T-helper 22 cell (primary cell): ENCODE data around the gene SMIM10L1.

Source experiments
- DNase-seq: peaks from one replicate; pipeline ENCODE4 v3.0.0-alpha.2; 2020; ENCODE audit warnings: low read depth

SMIM10L1 gene

GRCh38 chr12:11171145-11171968, at the start of gene SMIM10L1:
SMIM10L1 (plus strand) TSS chr12:11171194; CDS start chr12:11171357, 163 bp downstream.
- DNase-seq = peak; percentile 78

GRCh38 chr12:11130382-11130781, 40.6 kb upstream of the SMIM10L1 start:
- no peak for DNase-seq

GRCh38 chr12:11130999-11131398, 40.0 kb upstream of the SMIM10L1 start:
- no peak for DNase-seq

GRCh38 chr12:11133162-11133561, 37.8 kb upstream of the SMIM10L1 start:
- DNase-seq = no peak

- DNase-seq = no peak
Observed at GRCh38 chr12:11133816-11134215, 37.2 kb upstream of the SMIM10L1 start.

GRCh38 chr12:11134305-11134704, 36.7 kb upstream of the SMIM10L1 start, which contains the start of gene TAS2R30:
TAS2R30 (minus strand) TSS chr12:11134644; CDS start chr12:11134244, 400 bp downstream.
- DNase-seq = no peak

- no peak for DNase-seq
Observed at GRCh38 chr12:11136075-11136474, 34.9 kb upstream of the SMIM10L1 start.

GRCh38 chr12:11143352-11143751, 27.6 kb upstream of the SMIM10L1 start:
- DNase-seq = no peak

GRCh38 chr12:11144297-11144696, 26.7 kb upstream of the SMIM10L1 start:
- no peak for DNase-seq

GRCh38 chr12:11147420-11147819, 23.6 kb upstream of the SMIM10L1 start:
- DNase-seq = no peak

- DNase-seq = no peak
Observed at GRCh38 chr12:11150832-11151231, 20.2 kb upstream of the SMIM10L1 start.

GRCh38 chr12:11152725-11153124, 18.3 kb upstream of the SMIM10L1 start:
- no peak for DNase-seq

- no peak for DNase-seq
Observed at GRCh38 chr12:11154400-11154925, 16.5 kb upstream of the SMIM10L1 start.

- no peak for DNase-seq
Observed at GRCh38 chr12:11158885-11159444, 12.0 kb upstream of the SMIM10L1 start.

- DNase-seq = no peak
Observed at GRCh38 chr12:11162502-11162901, 8.5 kb upstream of the SMIM10L1 start.

GRCh38 chr12:11164384-11164783, 6.6 kb upstream of the SMIM10L1 start:
- no peak for DNase-seq

GRCh38 chr12:11166300-11166699, 4.7 kb upstream of the SMIM10L1 start:
- DNase-seq = no peak

GRCh38 chr12:11170810-11171144, 217 bp upstream of the SMIM10L1 start:
- no peak for DNase-seq

GRCh38 chr12:11171969-11172675, 1.1 kb downstream of the SMIM10L1 start:
- no peak for DNase-seq

- DNase-seq = no peak
Observed at GRCh38 chr12:11174022-11174421, 3.0 kb downstream of the SMIM10L1 start.

- DNase-seq = no peak
Observed at GRCh38 chr12:11178250-11178649, 7.3 kb downstream of the SMIM10L1 start.

GRCh38 chr12:11182529-11182928, 11.5 kb downstream of the SMIM10L1 start:
- DNase-seq = no peak

GRCh38 chr12:11183011-11183410, 12.0 kb downstream of the SMIM10L1 start:
- DNase-seq = no peak
